ENCODE results near the gene TYK2.

DNA sequence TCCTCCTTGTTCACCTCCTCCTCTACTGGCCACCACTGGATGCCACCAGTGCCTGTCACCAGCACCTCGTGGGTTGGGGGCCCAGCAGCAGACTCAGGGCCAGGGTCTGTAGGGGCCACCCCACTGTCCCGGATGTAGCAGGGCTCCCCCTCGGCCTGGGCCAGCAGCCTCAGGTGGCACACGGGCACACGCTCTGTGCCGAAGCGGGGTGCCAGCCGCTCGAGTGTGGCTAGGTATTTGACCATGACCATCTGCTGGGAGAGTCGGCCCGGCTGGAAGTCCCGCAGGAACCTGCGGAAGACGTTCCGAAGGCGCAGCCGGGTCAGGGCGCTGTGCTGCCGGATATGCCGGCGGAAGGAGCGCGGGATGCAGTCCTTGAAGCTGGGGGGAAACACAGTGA is 14.9 kb downstream of the TYK2 start:
- TF ChIP-seq EZH2phosphoT487 (IDR thresholded peaks at IDR 0.05; ENCODE audit: low read depth): no peak
- TF ChIP-seq, protein P1, sequence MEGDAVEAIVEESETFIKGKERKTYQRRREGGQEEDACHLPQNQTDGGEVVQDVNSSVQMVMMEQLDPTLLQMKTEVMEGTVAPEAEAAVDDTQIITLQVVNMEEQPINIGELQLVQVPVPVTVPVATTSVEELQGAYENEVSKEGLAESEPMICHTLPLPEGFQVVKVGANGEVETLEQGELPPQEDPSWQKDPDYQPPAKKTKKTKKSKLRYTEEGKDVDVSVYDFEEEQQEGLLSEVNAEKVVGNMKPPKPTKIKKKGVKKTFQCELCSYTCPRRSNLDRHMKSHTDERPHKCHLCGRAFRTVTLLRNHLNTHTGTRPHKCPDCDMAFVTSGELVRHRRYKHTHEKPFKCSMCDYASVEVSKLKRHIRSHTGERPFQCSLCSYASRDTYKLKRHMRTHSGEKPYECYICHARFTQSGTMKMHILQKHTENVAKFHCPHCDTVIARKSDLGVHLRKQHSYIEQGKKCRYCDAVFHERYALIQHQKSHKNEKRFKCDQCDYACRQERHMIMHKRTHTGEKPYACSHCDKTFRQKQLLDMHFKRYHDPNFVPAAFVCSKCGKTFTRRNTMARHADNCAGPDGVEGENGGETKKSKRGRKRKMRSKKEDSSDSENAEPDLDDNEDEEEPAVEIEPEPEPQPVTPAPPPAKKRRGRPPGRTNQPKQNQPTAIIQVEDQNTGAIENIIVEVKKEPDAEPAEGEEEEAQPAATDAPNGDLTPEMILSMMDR (IDR thresholded peaks at IDR 0.05; ENCODE audit: low read depth, low read length): no peak
